ENCODE data around the gene CRYL1. TPM values are rescaled to one million over a fixed set of nuclear protein-coding genes. Genes with fewer than 3 reads are reported as not detected.

The CRYL1 gene
- total RNA-seq, 1 donor from 2014 or later = 13.1 TPM

DNA sequence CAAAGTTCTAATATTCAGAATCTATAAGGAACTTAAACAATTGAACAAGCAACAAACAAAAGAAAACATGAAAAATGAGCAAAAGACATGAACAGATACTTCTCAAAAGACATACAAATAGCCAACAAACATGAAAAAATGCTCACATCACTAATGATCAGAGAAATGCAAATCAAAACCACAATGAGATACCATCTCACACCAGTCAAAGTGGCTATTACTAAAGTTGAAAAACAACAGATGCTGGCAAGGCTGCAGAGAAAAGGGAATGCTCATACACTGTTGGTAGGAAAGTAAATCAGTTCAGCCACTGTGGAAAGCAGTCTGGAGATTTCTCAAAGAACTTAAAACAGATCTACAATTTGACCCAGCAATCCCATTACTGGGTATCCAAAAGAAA, 74.3 kb downstream of the CRYL1 start:
- no peak for DNase-seq (ENCODE audit: low spot score in 2 of 2)
- intact Hi-C loops (cut with DNase I) = no loop called here
- no peak overlapping the region for H3K27ac ChIP-seq

DNA sequence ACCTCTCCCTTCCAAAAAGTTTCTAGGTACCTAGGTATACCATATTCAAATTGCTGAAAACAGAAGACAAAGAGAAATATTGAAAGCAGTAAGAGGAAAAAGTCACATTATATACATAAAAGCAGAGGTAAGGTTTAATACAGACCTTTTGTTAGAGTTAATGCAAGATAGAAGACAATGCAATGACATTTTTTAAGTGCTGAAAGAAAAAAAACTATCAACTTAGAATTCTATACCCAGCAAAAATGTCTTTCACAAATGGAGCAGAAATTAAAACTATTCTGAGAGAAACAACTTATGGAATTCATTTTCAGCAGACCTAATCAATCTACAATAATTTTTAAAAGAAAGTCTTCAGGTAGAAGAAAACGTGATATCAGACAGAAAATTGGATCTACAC, 77.2 kb downstream of the CRYL1 start:
- TF ChIP-seq, protein P1, sequence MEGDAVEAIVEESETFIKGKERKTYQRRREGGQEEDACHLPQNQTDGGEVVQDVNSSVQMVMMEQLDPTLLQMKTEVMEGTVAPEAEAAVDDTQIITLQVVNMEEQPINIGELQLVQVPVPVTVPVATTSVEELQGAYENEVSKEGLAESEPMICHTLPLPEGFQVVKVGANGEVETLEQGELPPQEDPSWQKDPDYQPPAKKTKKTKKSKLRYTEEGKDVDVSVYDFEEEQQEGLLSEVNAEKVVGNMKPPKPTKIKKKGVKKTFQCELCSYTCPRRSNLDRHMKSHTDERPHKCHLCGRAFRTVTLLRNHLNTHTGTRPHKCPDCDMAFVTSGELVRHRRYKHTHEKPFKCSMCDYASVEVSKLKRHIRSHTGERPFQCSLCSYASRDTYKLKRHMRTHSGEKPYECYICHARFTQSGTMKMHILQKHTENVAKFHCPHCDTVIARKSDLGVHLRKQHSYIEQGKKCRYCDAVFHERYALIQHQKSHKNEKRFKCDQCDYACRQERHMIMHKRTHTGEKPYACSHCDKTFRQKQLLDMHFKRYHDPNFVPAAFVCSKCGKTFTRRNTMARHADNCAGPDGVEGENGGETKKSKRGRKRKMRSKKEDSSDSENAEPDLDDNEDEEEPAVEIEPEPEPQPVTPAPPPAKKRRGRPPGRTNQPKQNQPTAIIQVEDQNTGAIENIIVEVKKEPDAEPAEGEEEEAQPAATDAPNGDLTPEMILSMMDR (IDR thresholded peaks at IDR 0.05) = no peak
- Histone ChIP-seq H3K36me3 (no peaks in the 10 kb centered on the region), H3K4me3 (no peak overlapping the region), H3K27me3 (no peaks in the 10 kb centered on the region), H3K27ac (no peak overlapping the region), H3K4me1 (no peaks in the 10 kb centered on the region), H3K9me3 (peaks cover 15 to 23% of the 10 kb centered on the region in 2 donors)
- intact Hi-C loops (cut with DNase I) = no loop called here
- DNase-seq (ENCODE audit: low spot score in 2 of 2) = no peak

More for the DNA sequence above, 74.3 kb downstream of the CRYL1 start:
- peaks cover 9 to 45% of the 10 kb centered on the region in 2 donors for H3K9me3 ChIP-seq
- no peaks in the 10 kb centered on the region for H3K36me3 ChIP-seq
- H3K27me3 ChIP-seq = no peaks in the 10 kb centered on the region
- H3K4me1 ChIP-seq = no peaks in the 10 kb centered on the region
- TF ChIP-seq, protein P1 (IDR thresholded peaks at IDR 0.05) = no peak
- no peak overlapping the region for H3K4me3 ChIP-seq

DNA sequence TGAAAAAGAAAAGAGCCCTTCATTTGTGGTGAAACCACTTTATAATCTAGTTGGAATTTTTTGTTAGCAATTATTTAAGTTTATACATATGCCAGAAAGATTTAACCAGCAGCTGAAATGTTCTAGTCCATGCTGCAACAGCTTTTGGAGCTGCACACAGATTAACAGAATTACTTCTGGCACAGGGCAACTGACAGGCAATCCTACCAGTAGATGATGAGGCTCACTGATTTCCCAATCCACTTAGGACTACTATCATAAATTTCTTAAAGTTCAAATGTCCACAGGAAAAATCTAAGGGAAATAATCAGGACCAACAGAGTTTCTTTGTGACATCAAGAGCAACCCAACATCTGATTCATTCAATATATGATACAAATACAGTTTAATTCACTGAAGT, 78.8 kb downstream of the CRYL1 start:
- H3K4me1 ChIP-seq = no peaks in the 10 kb centered on the region
- H3K27me3 ChIP-seq = no peaks in the 10 kb centered on the region
- no peak overlapping the region for H3K4me3 ChIP-seq
- H3K36me3 ChIP-seq = no peaks in the 10 kb centered on the region
- peaks cover 15 to 23% of the 10 kb centered on the region in 2 donors for H3K9me3 ChIP-seq
- TF ChIP-seq, protein P1 (IDR thresholded peaks at IDR 0.05) = no peak
- intact Hi-C loops (cut with DNase I) = no loop called here
- H3K27ac ChIP-seq = no peak overlapping the region
- no peak for DNase-seq (ENCODE audit: low spot score in 2 of 2)

DNA sequence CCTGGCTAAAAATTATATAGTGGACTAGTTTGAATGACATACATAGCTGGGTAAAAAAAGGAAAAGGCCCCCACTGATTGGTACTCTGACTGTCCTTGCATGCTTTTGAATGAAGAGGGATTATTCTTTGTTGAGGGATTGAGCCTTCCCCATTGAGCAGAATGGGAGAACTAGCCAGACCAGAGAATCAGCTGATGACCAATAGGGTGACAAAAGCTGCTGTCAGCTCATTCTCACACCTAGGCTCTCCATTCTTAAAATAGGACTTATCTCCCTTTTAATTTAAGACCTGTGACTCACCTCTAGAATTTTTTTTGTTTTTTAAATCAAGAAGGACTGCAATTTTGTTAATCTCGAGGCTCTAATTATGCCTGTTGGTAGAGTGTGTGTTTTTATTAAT, 79.3 kb downstream of the CRYL1 start:
- Histone ChIP-seq H3K9me3 (peaks cover 15 to 23% of the 10 kb centered on the region in 2 donors), H3K4me3 (no peak overlapping the region), H3K4me1 (no peaks in the 10 kb centered on the region), H3K27ac (no peak overlapping the region), H3K27me3 (no peaks in the 10 kb centered on the region), H3K36me3 (no peaks in the 10 kb centered on the region)
- DNase-seq (ENCODE audit: low spot score in 2 of 2) = no peak
- intact Hi-C loops (cut with DNase I) = no loop called here
- TF ChIP-seq, protein P1 (IDR thresholded peaks at IDR 0.05) = no peak

DNA sequence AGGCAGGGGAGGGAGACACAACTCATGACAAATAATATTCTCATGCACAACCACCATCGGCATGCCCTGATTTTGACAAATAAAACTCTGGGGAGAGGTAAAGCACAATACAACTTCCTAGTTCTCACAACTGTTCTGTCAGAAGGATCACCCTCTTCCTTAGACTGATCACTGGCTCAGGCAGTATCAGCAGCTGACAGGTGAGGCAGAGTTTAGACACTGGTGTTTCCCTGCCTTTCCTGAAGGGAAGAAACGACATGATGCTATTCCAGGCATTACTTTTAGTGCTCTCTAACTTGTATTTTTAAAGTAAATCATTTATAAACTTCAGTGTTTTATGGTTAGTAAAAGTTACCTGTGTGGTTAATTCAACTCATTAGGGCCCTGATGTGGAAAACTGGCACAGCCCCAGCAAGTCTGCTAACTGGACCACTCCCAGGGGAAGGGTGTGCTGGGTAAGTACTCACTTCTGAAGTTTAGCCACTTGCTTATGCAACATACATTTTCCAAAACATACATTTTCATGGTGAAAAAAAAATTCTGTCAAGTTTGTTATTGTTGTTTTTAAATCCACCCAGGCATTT, 82.8 kb downstream of the CRYL1 start:
- Histone ChIP-seq H3K27me3 (no peaks in the 10 kb centered on the region), H3K4me3 (no peak overlapping the region), H3K27ac (no peak overlapping the region), H3K4me1 (no peaks in the 10 kb centered on the region), H3K9me3 (peaks cover under 1 to 6% of the 10 kb centered on the region in 2 donors), H3K36me3 (peaks cover 0 to 5% of the 10 kb centered on the region in 2 donors)
- TF ChIP-seq, protein P1 (IDR thresholded peaks at IDR 0.05) = no peak
- DNase-seq (ENCODE audit: low spot score in 2 of 2) = no peak
- intact Hi-C loops (cut with DNase I) = no loop called here

DNA sequence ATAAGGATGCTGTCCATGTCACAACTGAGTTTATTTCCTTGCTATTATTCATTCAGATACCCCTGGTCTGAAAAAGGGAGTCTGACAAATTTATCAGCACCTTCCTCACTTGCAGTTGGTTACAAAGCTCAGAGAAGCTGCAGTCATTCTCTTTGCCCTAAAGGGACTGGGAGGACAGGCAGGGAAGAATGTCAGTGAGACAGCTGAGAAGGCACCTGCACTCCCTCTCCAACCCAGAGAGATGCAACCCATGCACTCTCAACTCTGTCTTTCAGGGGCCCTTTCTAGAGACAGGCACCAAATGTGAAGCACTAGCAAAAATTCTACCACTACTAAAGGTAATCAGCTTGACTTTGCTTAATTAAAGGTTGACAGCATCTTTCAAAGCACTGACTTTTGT, 83.3 kb downstream of the CRYL1 start:
- Histone ChIP-seq H3K27me3 (no peaks in the 10 kb centered on the region), H3K4me3 (no peak overlapping the region), H3K36me3 (peaks cover 0 to 7% of the 10 kb centered on the region in 2 donors), H3K4me1 (no peaks in the 10 kb centered on the region), H3K27ac (no peak overlapping the region), H3K9me3 (peaks cover 0 to 6% of the 10 kb centered on the region in 2 donors)
- intact Hi-C loops (cut with DNase I) = no loop called here
- no peak for DNase-seq (ENCODE audit: low spot score in 2 of 2)
- TF ChIP-seq, protein P1 (IDR thresholded peaks at IDR 0.05) = no peak
